Suppressor macrophage (primary cell): ENCODE data around the gene PLEKHG4.

Experiments used
- DNase-seq, 4 experiments: peaks; one replicate each; pipeline ENCODE4 v3.0.0-alpha.2; 2020 to 2022

The PLEKHG4 gene

DNA sequence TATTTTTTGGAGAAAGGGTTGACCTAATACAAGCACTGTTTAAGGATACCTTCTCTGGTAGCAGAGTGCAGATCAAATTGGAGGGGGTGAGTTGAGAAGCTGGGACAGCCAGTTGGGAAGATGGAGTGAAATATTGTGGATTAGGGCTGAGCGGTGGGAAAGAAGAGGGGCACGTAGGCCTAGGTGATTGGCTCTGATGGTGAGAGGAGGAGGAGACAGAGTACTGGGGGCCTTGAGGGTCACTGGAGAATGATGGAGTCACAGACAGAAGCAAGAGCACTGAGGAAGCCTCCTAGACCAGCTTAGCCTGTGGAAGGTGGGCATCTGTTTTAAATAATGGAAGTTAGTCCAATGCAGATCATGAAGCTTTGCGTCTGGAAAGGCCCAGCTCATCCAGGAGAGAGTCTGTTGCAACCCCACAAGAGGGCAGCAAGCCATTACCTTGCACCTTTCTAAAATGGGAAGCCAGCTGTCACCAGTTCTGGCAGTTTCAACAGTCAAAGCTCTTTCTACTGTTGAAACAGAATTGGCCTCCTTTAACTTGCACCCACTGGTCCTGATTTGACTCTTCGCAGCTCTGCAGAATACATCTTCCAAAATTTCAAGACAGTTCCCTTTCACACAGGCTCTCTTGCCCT is 18.8 kb upstream of the PLEKHG4 start:
- DNase-seq: peak; percentile 47 to 68 (median 64)

DNA sequence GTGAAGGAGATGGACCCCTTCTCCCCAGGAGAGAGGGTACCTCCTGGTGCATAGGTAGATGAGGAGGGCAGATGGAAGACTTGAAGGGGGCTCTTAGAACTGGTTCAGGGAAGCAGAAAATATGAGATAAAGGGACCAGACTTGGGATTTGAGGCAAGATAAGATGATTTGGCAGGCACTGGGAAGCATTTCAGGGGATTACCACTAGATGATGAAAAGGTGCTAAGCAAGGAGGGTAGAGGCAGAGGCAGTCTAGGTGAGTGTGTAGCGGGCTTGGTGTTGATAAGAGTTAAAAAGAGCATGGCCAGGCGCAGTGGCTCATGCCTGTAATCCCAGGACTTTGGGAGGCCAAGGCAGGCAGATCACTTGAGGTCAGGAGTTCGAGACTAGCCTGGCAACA is 16.1 kb upstream of the PLEKHG4 start:
- DNase-seq: no peak

DNA sequence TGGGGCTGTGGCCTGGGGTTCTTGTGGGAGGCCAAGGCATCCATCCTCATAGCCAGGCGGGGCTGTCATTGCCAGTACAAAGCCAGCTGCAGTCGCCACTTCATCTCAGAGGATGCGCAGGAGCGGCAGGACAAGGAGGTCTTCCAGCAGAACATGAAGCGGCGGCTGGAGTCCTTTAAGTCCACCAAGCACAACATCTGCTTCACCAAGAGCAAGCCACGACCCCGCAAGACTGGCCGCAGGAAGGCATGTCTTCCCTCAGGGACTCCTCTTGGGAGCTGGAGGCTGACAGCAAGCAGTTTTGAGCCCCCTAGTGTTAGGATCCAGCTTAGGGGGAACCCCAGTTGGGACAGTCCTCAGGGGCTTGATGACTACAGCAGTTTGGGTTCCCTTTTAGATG is 15.1 kb upstream of the PLEKHG4 start:
- DNase-seq: peak in 1 of 4 experiments; percentile 21

DNA sequence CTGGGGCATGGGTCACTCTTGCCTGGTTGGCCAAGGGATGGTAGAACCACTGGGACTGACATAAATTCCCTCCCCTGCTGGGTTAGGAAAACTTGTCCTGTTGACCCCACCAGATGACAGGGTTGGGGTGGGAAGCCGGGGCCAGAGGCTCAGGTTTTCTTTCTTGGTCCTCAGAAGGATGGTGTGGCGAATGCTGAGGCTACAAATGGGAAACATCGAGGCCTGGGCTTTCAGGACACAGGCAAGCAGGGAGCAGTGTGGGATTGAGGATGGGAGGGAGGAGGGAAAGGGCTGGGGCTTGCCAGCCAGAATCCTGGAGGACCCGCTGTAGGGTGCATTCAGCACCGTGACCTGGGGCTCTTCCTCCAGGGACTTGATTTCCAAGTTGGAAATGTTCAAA is 14.5 kb upstream of the PLEKHG4 start:
- DNase-seq: peak in 1 of 4 experiments; percentile 1

DNA sequence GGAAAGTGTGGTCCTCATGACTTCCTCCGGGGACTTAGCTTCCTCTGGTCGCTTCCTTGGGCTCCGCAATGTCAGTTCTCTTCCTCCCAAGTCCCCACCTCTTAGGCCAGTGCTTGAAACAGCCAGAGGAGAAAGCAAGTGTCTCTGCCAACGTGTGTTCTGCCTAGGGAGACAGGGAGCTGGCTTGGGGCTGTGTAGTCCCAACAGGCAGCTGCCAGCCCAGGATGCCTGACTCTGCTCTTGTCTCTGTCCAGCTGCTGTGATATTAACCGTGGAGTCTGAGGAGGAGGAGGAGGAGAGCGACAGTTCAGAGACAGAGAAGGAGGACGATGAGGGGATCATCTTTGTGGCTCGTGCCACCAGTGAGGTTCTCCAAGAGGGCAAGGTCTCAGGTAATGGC is 13.5 kb upstream of the PLEKHG4 start:
- peak in 1 of 4 experiments; percentile 2 for DNase-seq

DNA sequence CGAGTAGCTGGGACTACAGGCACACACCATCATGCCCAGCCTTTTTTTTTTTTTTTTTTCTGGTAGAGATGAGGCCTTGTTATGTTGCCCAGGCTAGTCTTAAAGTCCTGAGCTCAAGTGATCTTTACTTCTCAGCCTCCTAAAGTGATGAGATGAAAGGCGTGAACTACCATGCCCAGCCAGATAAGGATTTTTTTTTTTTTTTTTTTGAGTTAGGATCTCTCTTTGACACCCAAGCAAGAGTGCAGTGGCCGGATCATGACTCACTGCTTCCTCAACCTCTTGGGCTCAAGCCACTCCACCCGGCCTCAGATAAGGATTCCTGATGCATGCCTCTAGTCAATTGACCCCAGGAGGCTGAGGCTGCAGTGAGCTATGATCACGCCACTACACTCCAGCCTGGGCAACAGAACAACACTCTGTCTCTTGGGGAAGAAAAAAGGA is 11.2 kb upstream of the PLEKHG4 start:
- DNase-seq: peak; percentile 28 to 58 (median 51)

DNA sequence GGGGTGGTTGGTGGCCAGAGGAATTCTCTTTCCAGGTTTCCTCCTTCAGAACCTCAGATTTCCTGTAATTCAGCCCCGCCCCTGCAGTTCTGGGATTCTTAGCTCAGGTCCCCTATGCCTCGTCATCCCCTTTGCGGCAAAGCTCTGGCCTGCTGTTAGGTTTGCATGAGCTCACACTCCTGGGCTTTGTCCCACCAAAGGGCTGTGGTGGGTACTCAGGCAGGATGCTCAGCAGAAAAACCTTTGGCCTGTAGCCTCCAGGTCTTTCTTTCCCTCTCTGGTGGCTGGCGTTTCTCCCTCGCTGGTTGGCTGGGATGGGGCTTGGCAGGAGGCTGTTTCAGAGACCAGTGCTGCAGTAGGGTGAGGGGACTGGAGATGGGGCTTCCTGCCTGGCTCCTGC is 9.6 kb upstream of the PLEKHG4 start:
- no peak for DNase-seq

DNA sequence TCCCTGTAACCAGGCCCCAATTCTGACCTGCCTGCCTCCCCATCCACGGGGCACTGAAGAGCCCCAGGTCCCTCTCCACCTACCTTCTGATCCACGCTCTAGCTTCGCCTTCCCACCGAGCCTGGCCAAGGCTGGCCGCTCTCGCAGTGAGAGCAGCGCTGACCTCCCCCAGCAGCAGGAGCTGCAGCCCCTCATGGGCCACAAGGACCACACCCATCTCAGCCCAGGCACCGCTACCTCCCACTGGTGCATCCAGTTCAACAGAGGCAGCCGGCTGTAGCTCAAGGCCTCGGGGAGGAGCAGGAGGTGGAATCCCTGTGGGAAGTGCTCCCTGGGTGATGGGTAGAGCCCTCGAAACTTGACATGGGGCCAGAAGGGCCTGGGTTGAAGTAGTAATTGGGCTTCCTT is 8.4 kb upstream of the PLEKHG4 start:
- no peak for DNase-seq

DNA sequence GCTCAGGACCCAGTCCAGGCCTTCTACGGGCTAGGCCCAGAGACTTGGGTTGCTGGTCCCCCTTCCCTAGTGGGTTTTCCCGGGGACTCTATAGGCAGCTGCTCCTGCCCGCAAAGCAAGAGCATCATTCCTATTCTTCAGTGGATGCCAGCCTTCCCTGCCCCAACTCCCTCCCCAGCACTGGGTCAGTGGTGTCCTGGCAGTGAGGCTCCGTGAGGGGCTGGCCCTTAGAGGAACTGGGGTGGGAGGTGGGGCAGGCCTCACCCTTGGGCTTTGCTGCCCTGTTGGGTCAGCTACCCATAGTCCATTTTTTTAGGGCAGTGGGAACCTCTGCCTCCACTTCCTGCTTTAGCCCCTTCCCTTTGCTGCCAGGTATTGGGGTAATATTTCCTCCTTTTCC is 7.9 kb upstream of the PLEKHG4 start:
- no peak for DNase-seq

DNA sequence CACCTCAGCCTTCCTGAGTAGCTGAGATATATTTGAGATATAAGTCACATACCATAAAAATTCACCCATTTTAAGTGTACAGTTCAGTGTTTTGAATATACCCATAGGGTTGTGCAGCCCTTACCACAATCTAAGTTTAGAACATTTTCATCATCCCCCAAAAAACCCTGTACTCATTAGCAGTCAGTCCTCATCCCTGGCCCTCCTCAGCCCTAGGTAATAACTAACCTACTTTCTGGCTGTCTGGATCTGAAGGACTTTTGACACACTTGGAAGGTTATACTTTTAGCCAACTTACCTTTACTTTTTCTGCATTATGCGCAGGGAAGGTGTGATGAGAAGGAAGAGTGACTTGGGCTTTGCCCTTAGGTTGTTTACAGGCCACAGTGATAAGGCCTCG is 4.0 kb upstream of the PLEKHG4 start:
- DNase-seq: no peak

DNA sequence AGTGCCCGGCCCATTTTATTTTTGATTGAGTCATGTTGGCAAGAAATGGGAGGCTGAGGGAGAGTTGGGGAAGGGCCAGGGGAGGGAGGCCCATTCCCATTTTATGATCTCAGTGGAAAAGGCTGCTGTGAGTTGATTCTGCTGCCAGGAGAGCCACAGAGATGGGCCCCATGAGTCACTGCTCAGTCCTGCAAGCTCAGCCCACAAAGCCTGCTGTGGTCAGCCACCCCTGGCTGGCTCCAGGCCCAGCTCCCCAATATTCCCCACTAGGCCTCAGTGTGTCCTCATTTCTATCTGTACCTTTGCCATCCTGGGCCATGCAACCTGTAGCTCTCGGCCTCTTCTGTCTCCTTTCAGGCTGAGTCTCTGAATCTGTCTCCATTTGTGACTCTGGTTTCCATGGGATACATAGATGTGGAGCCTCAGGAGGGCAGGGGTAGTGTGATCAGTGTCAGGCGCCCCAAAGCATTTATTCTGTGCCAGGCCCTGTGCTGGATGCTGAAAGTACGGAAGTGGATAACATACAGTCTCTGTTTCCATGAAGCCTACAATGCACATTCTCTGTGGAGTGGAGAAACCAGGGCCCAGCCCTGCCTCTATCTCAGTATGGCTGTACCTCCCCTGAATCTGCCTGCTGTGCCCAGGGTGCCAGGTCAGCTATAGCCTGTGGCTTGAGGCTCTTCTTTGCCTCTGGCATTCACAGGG is 1.9 kb upstream of the PLEKHG4 start:
- DNase-seq: peak; percentile 63 to 79 (median 74)

DNA sequence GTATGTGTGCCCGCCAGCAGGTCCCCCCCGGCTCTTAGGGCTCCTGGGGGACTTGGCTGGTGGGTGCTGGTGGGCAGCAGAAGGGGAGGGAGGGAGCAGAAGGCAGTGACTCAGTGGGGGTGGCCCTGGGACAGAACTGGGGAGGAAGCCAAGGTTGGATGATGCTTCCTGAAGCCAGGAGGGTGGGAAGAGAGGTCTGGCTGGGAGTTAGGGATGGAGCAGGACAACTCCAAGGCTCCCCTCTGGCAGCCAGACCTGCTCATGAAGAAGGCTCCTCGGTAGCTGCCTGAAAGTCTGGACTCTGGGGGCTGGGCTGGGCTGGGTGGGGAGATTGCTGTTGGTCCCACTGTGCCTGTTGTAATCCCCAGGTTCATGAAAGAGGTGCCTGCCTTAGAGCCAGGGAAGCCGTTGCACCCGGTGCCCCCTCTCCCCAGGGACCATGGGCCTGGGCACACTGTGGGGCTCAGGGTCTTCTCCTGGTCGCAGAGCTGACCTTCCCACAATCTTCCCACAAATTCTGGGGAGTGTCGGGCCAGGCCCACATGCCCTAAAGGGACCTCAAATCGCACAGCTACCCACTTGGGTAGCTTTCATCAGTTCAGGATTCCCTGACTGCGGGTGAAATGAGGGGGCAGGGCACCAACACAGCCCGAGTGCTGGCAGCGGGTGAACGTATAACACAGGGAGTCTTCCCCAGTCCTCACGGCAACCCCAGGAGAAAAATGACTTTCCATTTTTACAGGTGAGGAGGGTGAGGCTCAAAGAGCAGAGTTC is 1.1 kb upstream of the PLEKHG4 start:
- peak in 2 of 4 experiments; percentile 9 to 17 for DNase-seq

DNA sequence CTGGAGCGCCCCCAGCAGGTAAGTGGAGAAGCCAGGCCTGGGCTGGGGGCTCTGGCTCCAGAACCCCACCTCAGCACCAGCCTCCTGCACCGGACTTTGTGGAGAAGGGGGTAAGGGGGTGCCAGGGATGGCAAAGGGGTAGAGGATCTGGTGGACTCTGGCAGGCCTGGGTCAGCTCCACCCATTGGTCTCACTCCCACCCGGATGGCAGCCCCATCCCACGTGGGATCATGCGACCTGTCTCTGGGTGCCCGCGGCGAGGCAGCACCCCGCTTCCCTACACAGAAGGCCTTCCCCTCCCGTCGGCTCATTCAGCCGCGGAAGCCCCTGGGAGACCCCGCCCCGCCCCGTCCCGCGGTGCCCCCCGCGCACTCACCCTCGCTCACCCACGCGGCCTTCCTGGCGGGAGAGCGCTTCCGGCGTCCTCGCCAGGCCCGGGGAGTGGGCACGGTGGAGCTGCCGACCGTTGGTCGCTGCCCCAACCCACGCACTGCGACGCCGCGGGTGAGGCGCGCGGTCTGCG is 498 bp upstream of the PLEKHG4 start:
- DNase-seq: peak in 3 of 4 experiments; percentile 61 to 80 (median 73)

DNA sequence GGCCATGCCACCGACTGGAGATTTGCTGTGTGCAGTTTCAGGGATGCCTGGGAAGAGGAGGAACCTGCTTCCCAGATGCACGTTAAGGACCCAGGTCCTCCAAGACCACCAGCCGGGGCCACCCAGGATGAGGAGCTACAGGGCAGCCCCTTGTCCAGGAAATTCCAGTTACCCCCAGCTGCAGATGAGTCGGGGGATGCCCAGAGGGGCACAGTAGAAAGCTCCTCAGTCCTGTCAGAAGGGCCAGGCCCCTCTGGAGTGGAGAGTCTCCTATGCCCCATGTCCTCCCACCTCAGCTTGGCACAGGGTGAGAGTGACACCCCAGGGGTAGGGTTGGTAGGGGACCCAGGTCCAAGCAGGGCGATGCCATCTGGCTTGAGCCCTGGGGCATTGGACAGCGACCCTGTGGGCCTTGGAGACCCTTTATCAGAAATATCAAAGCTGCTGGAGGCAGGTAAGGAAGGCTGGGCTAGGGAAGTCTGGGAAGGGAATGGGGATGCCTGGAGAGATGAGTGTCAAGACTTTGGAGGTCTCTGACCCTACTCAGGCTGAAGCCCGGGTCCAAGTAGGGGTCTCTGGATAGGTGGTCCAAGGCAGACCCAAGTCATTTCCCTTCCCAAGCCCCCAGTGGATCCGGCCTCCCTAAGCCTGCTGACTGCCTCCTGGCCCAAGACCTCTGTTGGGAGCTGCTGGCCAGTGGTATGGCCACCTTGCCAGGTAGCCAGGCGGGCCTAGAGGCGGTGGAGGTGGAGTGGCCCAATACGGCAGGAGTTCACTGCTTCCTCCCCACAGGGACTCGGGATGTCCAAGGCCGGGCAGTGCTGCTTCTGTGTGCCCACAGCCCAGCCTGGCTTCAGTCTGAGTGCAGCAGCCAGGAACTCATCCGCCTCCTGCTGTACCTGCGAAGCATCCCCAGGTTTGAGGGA is 1.0 kb downstream of the PLEKHG4 start:
- DNase-seq: no peak

DNA sequence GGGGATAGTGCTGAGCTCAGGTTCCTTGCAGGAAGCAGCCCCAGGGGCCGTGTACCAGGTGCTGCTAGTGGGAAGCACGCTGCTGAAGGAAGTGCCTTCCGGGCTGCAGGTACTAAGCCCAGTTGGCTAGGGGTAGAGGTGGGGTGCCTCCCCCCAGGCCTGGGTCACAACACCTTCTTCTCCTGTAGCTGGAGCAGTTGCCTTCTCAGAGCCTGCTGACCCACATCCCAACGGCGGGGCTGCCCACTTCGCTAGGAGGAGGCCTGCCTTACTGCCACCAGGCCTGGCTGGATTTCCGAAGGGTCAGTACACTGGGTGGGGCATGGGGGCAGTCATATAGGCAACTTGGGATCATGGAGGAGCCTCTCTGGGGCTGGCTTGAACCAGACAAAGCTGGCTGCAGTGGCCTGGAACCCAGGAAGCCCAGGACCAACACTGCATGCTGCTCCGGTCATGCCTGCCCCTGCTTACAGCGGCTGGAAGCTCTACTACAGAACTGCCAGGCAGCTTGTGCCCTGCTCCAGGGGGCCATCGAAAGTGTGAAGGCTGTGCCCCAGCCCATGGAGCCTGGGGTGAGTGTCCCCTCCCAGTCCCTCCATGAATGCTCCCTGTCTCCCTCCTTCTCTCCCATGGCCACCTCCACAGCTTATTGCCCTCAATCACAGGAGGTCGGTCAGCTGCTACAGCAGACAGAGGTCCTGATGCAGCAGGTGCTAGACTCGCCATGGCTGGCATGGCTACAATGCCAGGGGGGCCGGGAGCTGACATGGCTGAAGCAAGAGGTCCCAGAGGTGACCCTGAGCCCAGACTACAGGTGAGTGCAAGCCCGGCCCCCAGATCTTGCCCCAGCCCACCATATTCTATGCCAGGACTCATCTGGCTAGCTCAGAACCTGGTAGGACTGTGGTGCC is 2.5 kb downstream of the PLEKHG4 start:
- DNase-seq: no peak

DNA sequence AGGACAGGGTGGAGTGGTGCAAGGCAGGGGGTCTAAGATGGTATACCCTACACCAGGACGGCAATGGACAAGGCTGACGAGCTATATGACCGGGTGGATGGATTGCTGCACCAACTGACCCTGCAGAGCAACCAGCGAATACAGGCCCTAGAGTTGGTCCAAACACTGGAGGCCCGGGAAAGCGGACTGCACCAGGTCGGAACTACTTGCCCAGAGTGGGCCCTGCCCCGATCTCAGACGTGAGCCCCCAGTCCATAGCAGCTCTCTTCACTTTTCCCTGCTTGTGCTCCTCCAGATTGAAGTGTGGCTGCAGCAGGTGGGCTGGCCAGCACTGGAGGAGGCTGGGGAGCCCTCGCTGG is 3.1 kb downstream of the PLEKHG4 start:
- no peak for DNase-seq

DNA sequence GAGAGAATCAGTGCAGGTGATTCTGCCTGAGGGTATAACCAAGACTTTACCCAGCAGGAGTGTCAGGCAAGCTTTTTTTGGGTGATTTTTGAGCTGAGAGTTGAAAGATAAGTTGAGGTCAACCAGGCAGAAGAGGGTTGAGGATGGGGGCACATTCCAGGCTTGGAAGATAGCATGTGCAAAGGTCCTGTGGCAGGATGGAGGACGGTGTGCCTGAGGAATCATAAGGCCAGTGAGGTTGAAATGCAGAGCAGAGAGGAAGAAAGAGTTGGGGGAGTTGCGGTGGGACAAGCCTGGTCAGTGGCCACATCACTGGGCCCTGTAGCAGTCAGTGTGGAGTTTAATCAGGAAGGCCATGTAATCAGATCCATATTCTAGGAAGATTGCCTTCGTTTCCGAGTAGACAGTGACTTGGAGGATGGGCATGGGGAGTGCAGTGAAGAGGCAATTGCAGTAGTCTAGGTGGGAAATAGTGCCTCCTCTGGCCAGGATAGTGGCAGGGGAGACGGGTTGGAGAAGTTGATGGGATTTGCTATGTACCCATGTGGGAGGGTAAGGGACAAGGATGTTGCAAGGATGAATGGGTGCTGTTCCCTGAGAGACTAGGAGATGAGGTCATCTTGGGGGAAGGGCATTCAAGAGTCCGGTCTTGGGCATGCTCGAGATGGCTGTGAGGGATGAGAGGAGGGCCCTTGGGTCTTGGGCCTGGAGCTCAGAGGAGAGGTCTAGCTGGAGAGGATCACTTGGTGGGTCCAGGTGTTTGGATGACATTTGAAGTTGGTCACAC is 3.9 kb downstream of the PLEKHG4 start:
- DNase-seq: peak; percentile 35 to 66 (median 60)

DNA sequence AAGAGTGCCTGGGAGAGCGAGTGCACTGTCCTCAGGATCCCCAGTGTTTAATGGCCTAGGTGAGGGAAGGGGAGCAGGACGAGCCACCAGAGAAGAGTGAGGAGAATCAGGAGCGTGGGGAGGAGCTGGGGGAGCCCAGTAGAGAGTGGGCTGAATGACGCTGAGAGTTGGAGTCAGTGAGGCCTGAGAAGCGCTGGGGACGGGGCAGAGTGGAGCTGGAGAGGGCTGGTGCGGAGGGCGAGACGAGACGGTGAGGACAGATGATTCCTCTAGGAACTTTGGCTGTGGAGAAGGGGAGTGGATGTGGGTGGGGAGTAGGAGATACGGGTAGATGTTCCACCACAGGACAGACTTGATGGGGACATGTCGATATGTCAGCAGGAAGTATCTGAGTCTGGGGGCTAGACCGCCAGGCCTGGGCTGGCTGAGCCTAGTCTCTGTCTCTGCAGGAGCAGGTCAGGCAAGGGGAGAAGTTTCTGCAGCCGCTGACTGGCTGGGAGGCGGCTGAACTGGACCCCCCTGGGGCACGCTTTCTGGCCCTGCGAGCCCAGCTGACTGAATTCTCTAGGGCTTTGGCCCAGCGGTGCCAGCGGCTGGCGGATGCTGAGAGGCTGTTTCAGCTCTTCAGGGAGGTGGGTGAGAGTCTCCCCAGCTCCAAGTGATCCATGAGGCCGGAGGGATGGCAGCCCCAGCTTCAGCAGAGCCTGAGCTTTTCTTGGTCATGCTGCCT is 4.7 kb downstream of the PLEKHG4 start:
- no peak for DNase-seq
